GM12878 (cell line): ENCODE data around the gene SLC25A45. TPM values are rescaled to one million over a fixed set of nuclear protein-coding genes. Genes with fewer than 3 reads are reported as not detected.

Source experiments
- BACH1 ChIP-seq: fragments of 450-650 bp; IDR thresholded peaks from 2 replicates; pipeline ENCODE4 v1.6.1; 2017; ENCODE audit warnings: mild to moderate bottlenecking, borderline replicate concordance
- BCL3 ChIP-seq: IDR thresholded peaks from 2 replicates; pipeline ENCODE4 v1.6.1; 2011; ENCODE audit warnings: borderline replicate concordance, low read depth, mild to moderate bottlenecking, moderate library complexity, low read length; ENCODE audit not compliant: insufficient read depth, poor library complexity, severe bottlenecking
- BHLHE40 ChIP-seq, 2 experiments: fragments of 450-650 bp in 1 of 2; IDR thresholded peaks; 2 replicates each; pipeline ENCODE4 v1.6.1; 2011 to 2017; ENCODE audit warnings: low read depth in 2 of 2, borderline replicate concordance in 1 of 2, improper control_type of control experiment in 1 of 2, low read length in 1 of 2, mild to moderate bottlenecking in 1 of 2
- CHD1 ChIP-seq: IDR thresholded peaks from 2 replicates; pipeline ENCODE4 v1.6.1; 2012; ENCODE audit warnings: low read depth, low read length, improper control_type of control experiment
- CHD2 ChIP-seq: IDR thresholded peaks from 2 replicates; pipeline ENCODE4 v1.6.1; 2011; ENCODE audit warnings: low read depth, low read length, improper control_type of control experiment, borderline replicate concordance
- CHD4 ChIP-seq: fragments of 200-600 bp; sonication (generic); IDR thresholded peaks from 2 replicates; pipeline ENCODE4 v1.6.1; 2016; ENCODE audit warnings: mild to moderate bottlenecking
- CREM ChIP-seq: IDR thresholded peaks from 2 replicates; pipeline ENCODE4 v1.6.1; 2014; ENCODE audit warnings: antibody characterized with exemption, low read depth
- E4F1 ChIP-seq: fragments of 450-650 bp; IDR thresholded peaks from 2 replicates; pipeline ENCODE4 v1.6.1; 2018; ENCODE audit warnings: borderline replicate concordance, mild to moderate bottlenecking; ENCODE audit not compliant: partially characterized antibody
- EGR1 ChIP-seq, 2 experiments: IDR thresholded peaks; 1 replicate in 1 of 2; 2 replicates in 1 of 2; pipeline ENCODE4 v1.6.1; 2011 to 2012; ENCODE audit warnings: low read depth in 2 of 2, low read length in 2 of 2, borderline replicate concordance in 1 of 2, mild to moderate bottlenecking in 1 of 2, moderate library complexity in 1 of 2
- ESRRA ChIP-seq: IDR thresholded peaks from 2 replicates; pipeline ENCODE4 v1.6.1; 2012; ENCODE audit warnings: mild to moderate bottlenecking, low read length, improper control_type of control experiment
- EZH2 ChIP-seq: IDR thresholded peaks from 2 replicates; pipeline ENCODE4 v1.6.1; 2012; ENCODE audit warnings: low read depth, mild to moderate bottlenecking, control low read depth, inconsistent platforms, low read length, borderline replicate concordance; ENCODE audit not compliant: control insufficient read depth
- IKZF1 ChIP-seq: fragments of 450-650 bp; conservative IDR thresholded peaks from 2 replicates; pipeline ENCODE4 v1.6.1; 2017; ENCODE audit warnings: antibody characterized with exemption, mild to moderate bottlenecking
- MEF2B ChIP-seq: fragments of 450-650 bp; IDR thresholded peaks from 2 replicates; pipeline ENCODE4 v1.6.1; 2018; ENCODE audit warnings: mild to moderate bottlenecking, moderate library complexity; ENCODE audit not compliant: partially characterized antibody, poor library complexity, severe bottlenecking
- NBN ChIP-seq: fragments of 450-650 bp; IDR thresholded peaks from 2 replicates; pipeline ENCODE4 v1.6.1; 2016
- NKRF ChIP-seq: fragments of 450-650 bp; conservative IDR thresholded peaks from 2 replicates; pipeline ENCODE4 v1.6.1; 2017; ENCODE audit warnings: mild to moderate bottlenecking, moderate library complexity
- NR2C1 ChIP-seq: fragments of 450-650 bp; IDR thresholded peaks from 2 replicates; pipeline ENCODE4 v1.6.1; 2017; ENCODE audit warnings: antibody characterized with exemption, mild to moderate bottlenecking, moderate library complexity
- NR2C2 ChIP-seq: IDR thresholded peaks from 2 replicates; pipeline ENCODE4 v1.6.1; 2011; ENCODE audit warnings: borderline replicate concordance, low read depth; ENCODE audit not compliant: control insufficient read depth, insufficient read length
- PAX5 ChIP-seq: IDR thresholded peaks from 2 replicates; pipeline ENCODE4 v1.6.1; 2011; ENCODE audit warnings: low read depth, low read length, borderline replicate concordance
- PBX3 ChIP-seq: IDR thresholded peaks from 2 replicates; pipeline ENCODE4 v1.6.1; 2011; ENCODE audit warnings: mild to moderate bottlenecking, low read depth, low read length, moderate library complexity; ENCODE audit not compliant: insufficient replicate concordance
- POLR2A ChIP-seq: IDR thresholded peaks from 2 replicates; pipeline ENCODE4 v1.6.1; 2011; ENCODE audit warnings: low read depth, mild to moderate bottlenecking, low read length
- POLR2AphosphoS2 ChIP-seq: IDR thresholded peaks from 2 replicates; pipeline ENCODE4 v1.6.1; 2011; ENCODE audit warnings: low read depth, mild to moderate bottlenecking, low read length, improper control_type of control experiment, moderate library complexity
- polyA plus RNA-seq, 11 experiments: library from polyadenylated mRNA; depleted of rRNA in 4 of 11; unstranded in 6 of 11; stranded (reverse) in 5 of 11; fragments of >200 nt; fragmentation: Nextera tagmentation in 4 of 11; fragmentation: Illumina TruSeq in 1 of 11; extraction: Ambion mirVana in 4 of 11; extraction: Trizol in 1 of 11; gene quantifications; 1 replicate in 1 of 11; 2 replicates in 10 of 11; pipeline versions ENCODE4 v1.2.1 to v1.2.3, GENCODE V29; 2011 to 2016; ENCODE audit warnings: inconsistent platforms in 2 of 11, missing spikeins in 2 of 11, low read depth in 1 of 11
- total RNA-seq, 4 experiments: library from RNA; depleted of rRNA in 3 of 4; stranded (reverse); fragments of >200 nt in 3 of 4; fragmentation: Illumina TruSeq in 1 of 4; extraction: Trizol in 1 of 4; gene quantifications; 2 replicates each; pipeline versions ENCODE4 v1.2.1 to v1.2.3, GENCODE V29; 2013 to 2021

The SLC25A45 gene
- total and polyA plus RNA-seq, 10 of the 15 experiments (the other 5 are each of a cell fraction or from before 2014, with no cell fraction given): 4.1 to 35.2 (median 20.3) TPM

- peak; percentile 35 for TF ChIP-seq PBX3
- no peak for TF ChIP-seq NKRF
- TF ChIP-seq BCL3: peak; percentile 35
- peak; percentile 24; the same call in 1 of the 2 replicates for TF ChIP-seq NR2C1
- peak; percentile 73 for TF ChIP-seq POLR2AphosphoS2
- TF ChIP-seq ESRRA: 0 out of 2 replicates have a peak, but pooled peaks have one; percentile 41
- TF ChIP-seq CHD2: 0 out of 2 replicates have a peak, but pooled peaks have one; percentile 41
- TF ChIP-seq CREM: peak; percentile 37; the same call in 1 of the 2 replicates
- TF ChIP-seq CHD4: no peak
- TF ChIP-seq MEF2B: peak; percentile 54
- 0 out of 2 replicates have a peak, but pooled peaks have one; percentile 15 for TF ChIP-seq BACH1
- TF ChIP-seq POLR2A: peak; percentile 78
- TF ChIP-seq EZH2: no peak
- peak; percentile 2 to 5; a peak in 1 of 4 replicates for TF ChIP-seq BHLHE40 (IDR thresholded peaks at IDR 0.05; ENCODE audit: borderline replicate concordance in 1 of 2, low read depth in 2 of 2, low read length in 1 of 2)
- 0 out of 2 replicates have a peak, but pooled peaks have one; percentile 1 for TF ChIP-seq PAX5
- 0 out of 2 replicates have a peak, but pooled peaks have one; percentile 83 for TF ChIP-seq NBN
- peak in 1 of 2 experiments; percentile 80; a peak in 2 of 3 replicates for TF ChIP-seq EGR1 (IDR thresholded peaks at IDR 0.05; ENCODE audit: borderline replicate concordance in 1 of 2, low read depth in 2 of 2, low read length in 2 of 2)
- no peak; the same call in none of the 2 replicates for TF ChIP-seq IKZF1
- TF ChIP-seq NR2C2: no peak
- TF ChIP-seq E4F1: no peak
- peak; percentile 50 for TF ChIP-seq CHD1
Measured at GRCh38 chr11:65424205-65425104, 42.0 kb upstream of the SLC25A45 start (continued).
